NCI-H2171 treated with DMSO at 0.1 percent for 48 hours (cell line): ENCODE data around the gene CWC25.
"Not testable (repeated sequence)": the region's sequence is repeated elsewhere in the genome, so short reads cannot be mapped to it uniquely, and the experiment has no call there.

Experiments
- DNase-seq: peaks from one replicate; lab custom pipeline; 2025; lab: John Stamatoyannopoulos, UW

The CWC25 gene

GRCh38 chr17:38852771-38853291 lies 27.7 kb upstream of the CWC25 start:
- no peak for DNase-seq

GRCh38 chr17:38851434-38851833 lies 26.3 kb upstream of the CWC25 start:
- DNase-seq, result no peak

- DNase-seq, result no peak
Measured at GRCh38 chr17:38850374-38850773, 25.3 kb upstream of the CWC25 start.

GRCh38 chr17:38848939-38849605 lies 24.0 kb upstream of the CWC25 start:
- no peak for DNase-seq

- DNase-seq, result no peak
Measured at GRCh38 chr17:38848557-38848891, 23.4 kb upstream of the CWC25 start.

- DNase-seq, result peak; percentile 33
Measured at GRCh38 chr17:38844261-38844757, 19.2 kb upstream of the CWC25 start.

- DNase-seq, result no peak
Measured at GRCh38 chr17:38825762-38826247, 684 bp upstream of the CWC25 start.

GRCh38 chr17:38815576-38816193 lies 9.4 kb downstream of the CWC25 start:
- DNase-seq, result no peak

GRCh38 chr17:38809828-38810227 lies 15.3 kb downstream of the CWC25 start:
- DNase-seq, result no peak

- DNase-seq, result peak; percentile 71
Measured at GRCh38 chr17:38800237-38800760, 24.8 kb downstream of the CWC25 start.

GRCh38 chr17:38799501-38800236 lies 25.5 kb downstream of the CWC25 start, which contains the start of gene PIP4K2B:
Gene PIP4K2B, minus strand, starts transcription at chr17:38799556. Its CDS starts 132 bp downstream, at chr17:38799424.
- DNase-seq, result peak; percentile 97

GRCh38 chr17:38798614-38799500 lies 26.3 kb downstream of the CWC25 start:
- DNase-seq, result peak; percentile 53

GRCh38 chr17:38797828-38798227 lies 27.3 kb downstream of the CWC25 start:
- DNase-seq, result no peak

GRCh38 chr17:38797158-38797490 lies 28.0 kb downstream of the CWC25 start:
- DNase-seq, result no peak

- DNase-seq, result no peak
Measured at GRCh38 chr17:38796451-38797157, 28.5 kb downstream of the CWC25 start.

- no peak for DNase-seq
Measured at GRCh38 chr17:38794221-38794620, 30.9 kb downstream of the CWC25 start.

- DNase-seq, result no peak
Measured at GRCh38 chr17:38791162-38791561, 34.0 kb downstream of the CWC25 start.

- DNase-seq, result not testable (repeated sequence)
Measured at GRCh38 chr17:38790148-38790707, 34.9 kb downstream of the CWC25 start.

GRCh38 chr17:38789185-38789584 lies 35.9 kb downstream of the CWC25 start:
- DNase-seq, result no peak

- DNase-seq, result not testable (repeated sequence)
Measured at GRCh38 chr17:38787999-38788398, 37.1 kb downstream of the CWC25 start.
